NCI-H2171 (cell line): Measurements from ENCODE around the gene OSTN.
"Not testable (repeated sequence)": the region's sequence is repeated elsewhere in the genome, so short reads cannot be mapped to it uniquely, and the experiment has no call there.

Experiments
- DNase-seq: peaks from one replicate; lab custom pipeline; 2025; lab: John Stamatoyannopoulos, UW

OSTN gene

DNA sequence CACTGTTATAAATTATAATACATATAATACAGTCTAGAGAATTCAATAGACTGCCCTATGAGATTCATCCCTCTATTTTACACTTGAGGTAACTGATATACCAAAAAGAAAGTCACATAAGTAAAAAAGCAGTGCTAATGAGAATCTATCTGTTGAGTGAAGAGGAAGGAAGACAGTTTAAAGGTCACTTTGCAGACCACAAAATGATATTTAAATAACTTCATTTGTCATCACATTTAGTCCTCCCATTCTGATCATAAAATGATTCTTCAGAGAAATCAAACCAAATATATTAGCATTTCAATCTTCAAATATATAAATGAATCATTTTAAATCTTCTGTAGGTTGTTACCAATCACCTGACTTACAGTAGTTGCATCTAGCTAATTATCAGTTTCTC, 69.7 kb downstream of the OSTN start:
- DNase-seq = no peak

- no peak for DNase-seq
Measured at GRCh38 chr3:191269289-191270085, 70.4 kb downstream of the OSTN start.

DNA sequence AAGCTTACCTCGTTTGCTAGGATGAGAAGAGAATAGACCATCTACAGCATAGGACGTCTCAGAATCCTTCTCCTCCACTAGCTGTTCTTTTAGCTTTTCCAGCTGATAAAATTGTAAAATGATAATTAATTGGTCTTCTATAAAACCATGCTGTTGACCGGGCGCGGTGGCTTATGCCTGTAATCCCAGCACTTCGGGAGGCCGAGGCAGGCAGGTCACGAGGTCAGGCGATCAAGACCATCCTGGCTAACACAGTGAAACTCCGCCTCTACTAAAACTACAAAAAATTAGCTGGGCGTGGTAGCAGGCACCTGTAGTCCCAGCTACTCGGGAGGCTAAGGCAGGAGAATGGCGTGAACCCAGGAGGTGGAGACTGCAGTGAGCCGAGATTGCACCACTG, 76.2 kb downstream of the OSTN start:
- DNase-seq = not testable (repeated sequence)

DNA sequence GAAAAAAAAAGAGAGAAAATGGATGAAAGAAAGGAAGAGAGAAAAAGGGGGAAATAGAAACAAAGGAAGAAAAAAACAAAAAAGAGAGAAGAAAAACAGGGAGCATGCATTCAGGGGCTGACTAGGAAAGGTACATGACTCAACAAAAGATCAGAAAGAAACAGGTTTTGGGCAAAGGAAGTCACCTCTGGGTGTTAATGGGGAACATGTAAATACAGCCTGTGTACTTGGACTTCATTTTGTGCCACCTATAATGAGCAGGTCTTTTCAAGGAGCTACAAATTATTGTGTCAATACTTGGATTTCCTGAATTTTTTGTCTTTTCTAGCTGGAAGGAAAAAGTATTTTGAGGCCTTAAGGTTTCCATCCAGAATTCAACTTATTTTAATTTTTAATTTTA, 76.7 kb downstream of the OSTN start:
- DNase-seq = no peak

GRCh38 chr3:191280111-191280510, 81.1 kb downstream of the OSTN start:
- no peak for DNase-seq

GRCh38 chr3:191280882-191281281, 81.8 kb downstream of the OSTN start:
- no peak for DNase-seq

DNA sequence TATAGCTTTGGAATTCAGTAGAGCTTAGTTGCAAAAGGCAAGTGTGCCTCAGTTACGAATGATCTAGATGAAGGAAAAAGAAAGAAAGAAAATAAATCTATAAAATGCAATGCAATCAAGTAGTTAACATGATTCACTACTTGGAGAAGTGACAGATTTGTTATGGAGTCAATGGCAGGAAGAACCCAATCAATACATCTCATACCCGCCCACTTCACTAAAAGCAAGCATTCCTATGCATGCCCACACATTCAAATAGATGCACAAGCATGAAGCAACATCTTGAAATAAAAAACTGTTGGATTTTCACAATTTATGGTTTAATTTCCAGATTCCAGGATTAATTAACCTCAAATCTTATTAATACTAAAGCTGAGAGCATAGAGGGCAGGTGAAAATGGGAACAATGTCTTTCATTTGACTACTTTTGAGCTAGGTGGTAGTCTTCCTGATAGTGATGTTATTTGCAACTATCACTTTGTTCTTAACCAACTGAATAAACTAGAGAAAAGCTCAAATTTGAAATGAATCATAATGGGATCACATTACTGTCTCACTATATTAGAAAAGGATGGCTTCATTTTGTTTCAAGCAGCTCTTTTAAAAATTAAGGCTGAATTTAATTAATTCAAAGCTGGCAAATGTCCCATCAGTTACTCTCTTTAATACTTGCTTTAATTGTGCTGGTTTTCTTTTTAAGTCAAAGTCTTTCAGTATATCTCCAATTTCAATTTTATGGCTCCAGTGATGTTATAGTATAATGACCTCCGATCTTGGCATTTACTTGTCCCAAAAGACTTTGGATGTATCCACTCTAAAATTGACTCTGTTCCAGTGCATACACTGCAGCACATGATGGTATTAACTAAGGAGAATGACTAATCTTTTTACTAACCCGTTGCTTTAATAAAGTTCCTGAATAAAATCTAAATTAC, 83.5 kb downstream of the OSTN start:
- no peak for DNase-seq

GRCh38 chr3:191283400-191283799, 84.4 kb downstream of the OSTN start:
- DNase-seq = no peak

DNA sequence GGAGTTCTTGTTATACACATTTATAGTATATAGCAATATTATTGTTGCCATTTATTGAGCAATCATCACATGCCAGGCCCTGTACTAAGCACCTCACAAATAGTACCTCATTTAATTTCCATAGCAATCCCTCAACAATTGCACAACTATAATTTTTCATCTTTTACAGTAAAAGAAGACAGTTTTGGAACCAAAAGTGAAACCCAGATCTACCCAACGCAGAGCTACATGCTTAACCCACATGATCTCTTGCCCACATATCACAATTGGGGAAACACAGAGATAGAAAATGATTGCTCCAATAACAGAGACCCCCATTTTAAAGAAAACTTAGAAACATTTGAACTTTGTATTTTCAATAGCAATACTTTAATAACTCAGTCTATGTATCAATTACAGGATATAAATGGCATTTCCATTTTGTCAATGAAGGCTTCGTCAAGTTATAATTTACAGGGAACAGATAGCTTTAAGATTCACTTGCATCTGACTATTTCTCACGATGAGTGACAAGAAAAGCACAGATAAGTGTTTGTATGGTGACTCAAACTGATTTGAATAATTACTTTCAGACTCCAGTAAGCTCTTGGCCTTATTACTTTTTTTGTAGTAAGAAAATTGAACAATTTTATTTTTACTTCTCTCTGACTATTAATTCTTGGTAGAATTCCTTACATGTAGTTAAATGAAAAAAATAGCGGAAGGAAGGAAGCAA, 91.4 kb downstream of the OSTN start:
- no peak for DNase-seq

GRCh38 chr3:191292243-191293015, 93.4 kb downstream of the OSTN start:
- DNase-seq = no peak

GRCh38 chr3:191294291-191294690, 95.2 kb downstream of the OSTN start:
- no peak for DNase-seq

DNA sequence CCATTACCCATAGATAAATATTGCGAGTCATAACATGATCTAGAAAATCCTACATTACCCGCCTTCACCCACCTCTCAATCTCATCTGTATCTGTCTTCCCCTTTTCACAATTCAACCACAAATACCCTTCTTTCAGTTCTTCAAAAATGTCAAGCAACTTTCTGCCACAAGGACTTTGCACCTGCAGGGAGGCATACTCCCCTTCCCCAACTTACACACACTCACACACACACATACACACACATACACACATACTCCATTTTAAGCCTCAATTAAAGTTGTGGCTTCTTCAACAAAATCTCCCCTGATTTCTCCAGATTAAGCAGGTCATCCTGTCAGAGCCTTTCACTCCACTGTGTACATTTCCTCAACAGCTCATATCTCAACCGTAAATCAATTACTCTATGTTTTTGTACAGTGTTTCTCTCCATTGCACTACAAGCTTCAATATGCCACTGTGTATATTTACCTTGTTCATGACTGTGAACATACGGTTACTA, 97.0 kb downstream of the OSTN start:
- DNase-seq = no peak

DNA sequence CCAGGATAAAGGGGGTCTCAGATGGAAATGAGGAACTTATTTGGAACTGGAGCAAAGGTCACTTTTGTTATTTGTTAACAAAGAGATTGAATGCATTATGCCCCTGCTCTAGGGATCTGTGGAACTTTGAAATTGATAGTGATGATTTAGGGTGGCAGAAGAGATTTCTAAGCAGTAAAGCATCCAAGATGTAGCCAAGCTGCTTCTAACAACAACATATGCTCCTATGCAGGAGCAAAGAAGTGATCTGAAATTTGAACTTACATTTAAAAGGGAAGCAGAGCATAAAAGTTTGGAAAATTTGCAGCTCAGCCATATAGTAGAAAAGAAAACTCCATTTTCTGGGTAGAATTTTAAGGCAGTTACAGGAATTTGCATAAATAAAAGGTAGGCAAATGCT, 99.8 kb downstream of the OSTN start:
- DNase-seq = no peak

- no peak for DNase-seq
Measured at GRCh38 chr3:191300422-191300821, 101.4 kb downstream of the OSTN start.

DNA sequence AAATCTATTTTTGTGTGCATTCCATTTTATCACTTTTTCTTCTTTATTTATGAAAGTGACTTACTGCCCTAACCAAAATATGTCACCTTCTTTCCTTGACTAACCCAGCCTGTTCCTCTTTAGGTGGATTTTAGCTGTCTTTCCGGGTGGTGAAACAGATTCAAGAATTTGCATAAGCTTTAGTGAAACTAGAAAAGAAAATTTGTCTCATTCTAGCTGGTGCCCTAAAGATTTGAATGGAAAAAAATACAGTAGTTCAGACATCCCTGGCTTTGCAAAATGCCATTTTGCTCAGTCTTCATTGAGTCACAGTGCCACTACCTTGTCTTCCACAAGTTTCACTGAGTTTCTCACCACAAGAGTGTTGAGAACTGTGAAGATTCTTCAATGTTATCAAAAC, 102.0 kb downstream of the OSTN start:
- no peak for DNase-seq

- DNase-seq = no peak
Measured at GRCh38 chr3:191301782-191302411, 102.9 kb downstream of the OSTN start.

DNA sequence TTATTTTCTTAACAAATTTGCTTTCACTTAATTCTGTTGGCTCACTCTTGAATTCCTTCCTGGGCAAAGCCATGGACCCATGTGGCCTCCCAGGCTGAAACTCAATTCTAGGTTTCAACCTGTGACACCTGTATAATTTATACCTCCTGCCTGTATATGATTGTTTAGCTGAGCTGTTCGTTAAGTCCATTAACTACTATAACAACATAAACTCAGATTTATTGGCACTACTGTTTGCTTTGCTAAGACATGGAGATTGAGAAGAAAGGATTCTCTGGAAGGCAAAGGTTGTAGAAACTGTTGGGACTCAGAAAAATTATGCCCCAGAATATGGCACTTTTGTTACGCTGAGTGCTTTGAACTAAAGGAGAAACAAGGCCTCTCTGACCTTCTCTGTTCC, 103.4 kb downstream of the OSTN start:
- no peak for DNase-seq

DNA sequence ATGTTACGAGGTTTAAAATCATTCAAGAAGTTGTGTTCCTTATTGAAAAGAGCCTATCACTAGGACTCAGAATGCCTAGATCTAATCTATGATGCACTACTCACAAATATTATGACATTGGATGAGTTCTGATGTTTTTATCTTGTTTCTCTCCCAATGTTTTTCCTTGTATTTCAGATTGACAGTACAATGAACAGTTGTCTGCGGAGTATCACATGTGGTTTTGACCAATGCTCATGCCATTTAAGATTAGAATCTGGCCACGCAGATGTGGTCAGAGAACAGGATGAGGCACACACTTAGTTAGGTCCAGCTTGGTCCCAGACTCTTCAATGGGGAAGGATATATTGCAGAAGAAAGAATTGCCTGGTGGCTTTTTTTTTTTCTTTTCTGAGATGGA, 104.6 kb downstream of the OSTN start:
- DNase-seq = no peak

DNA sequence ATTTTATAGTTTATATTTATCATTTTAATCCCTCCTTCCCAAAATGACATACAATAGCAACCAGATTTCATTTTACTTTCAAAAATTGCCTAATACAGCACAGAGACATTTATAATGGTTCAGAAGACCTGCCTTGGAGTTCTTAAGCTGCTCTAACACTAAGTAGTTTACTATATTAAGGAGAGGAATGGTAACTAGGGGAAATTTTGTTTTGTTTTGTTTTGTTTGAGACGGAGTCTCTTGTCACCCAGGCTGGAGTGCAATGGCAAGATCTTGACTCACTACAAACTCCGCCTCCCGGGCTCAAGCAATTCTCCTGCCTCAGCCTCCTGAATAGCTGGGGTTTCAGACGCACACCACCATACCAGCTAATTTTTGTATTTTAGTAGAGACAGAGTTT, 107.4 kb downstream of the OSTN start:
- no peak for DNase-seq

DNA sequence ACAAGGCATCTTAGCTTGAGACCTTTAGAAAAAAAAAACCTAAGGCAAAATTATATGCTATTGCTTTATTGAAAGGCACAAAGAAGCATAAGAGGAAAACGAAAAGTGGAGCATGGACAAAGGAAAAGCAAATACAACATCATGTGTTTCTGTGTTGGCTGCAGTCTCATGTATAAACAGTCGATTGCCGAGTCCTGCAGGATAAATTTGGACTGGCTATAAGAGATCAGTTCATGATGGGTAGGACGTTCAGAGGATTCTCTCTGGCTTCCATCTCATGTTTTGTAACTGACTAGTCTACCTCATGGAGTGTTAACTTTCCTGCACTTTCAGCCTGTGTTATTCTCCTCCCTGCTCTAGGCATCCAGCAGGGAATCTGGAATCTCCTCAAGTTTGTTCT, 108.3 kb downstream of the OSTN start:
- DNase-seq = no peak

GRCh38 chr3:191313296-191313695, 114.3 kb downstream of the OSTN start:
- DNase-seq = no peak
